DMS153 treated with DMSO at 0.1 percent for 48 hours (cell line): ENCODE results near the gene VARS1.

Experiments
- DNase-seq: peaks from one replicate; lab custom pipeline; 2025; ENCODE audit not compliant: unreplicated experiment; lab: John Stamatoyannopoulos, UW

Gene VARS1

DNA sequence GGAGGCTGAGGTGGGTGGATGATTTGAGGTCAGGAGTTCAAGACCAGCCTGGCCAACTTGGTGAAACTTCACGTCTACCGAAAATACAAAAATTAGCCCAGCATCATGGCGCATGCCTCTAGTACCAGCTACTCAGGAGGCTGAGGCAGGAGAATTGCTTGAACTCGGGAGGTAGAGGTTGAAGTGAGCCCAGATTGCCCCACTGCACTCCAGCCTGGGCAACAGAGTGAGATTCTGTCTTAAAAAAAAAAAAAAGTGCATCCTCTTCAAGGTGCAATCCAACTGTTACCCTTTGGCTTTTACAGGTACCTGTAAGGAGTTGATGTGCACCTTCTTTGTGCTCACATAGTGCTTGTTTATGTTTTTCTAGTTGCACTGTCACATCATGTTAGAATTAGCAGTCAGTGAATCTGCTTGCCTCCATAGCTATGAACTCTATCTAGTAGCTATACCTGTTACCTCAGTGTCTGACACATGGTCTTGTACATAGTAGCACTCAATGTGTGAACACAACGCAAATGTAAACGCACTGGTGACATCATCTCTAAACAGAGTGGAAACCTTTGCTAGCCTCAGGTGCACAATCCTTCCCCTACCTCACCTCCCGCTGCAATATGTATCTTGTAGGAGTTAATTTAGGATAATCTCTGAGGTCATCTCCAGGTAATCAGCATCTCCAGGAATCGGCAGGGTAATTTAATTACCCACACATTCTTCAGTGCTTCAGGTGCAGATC, 46.1 kb downstream of the VARS1 start:
- no peak for DNase-seq
